IPS-18c (cell line): ENCODE measurements around the gene BCAT1.

Experiments
- H3K4me3 ChIP-seq: 2 replicates; pipeline ENCODE4 v1.7.0; 2013; ENCODE audit warnings: low read depth, mild to moderate bottlenecking, low read length, moderate library complexity; ENCODE audit not compliant: insufficient read depth
- H3K9me3 ChIP-seq: one replicate; pipeline ENCODE4 v1.6.1; 2013; ENCODE audit warnings: mild to moderate bottlenecking, low read length, moderate library complexity; ENCODE audit not compliant: control insufficient read depth, insufficient read depth

Gene BCAT1

GRCh38 chr12:24776861-24777260 lies 172.0 kb downstream of the BCAT1 start:
- no peak overlapping the region for H3K4me3 ChIP-seq
- no peaks in the 10 kb centered on the region for H3K9me3 ChIP-seq

DNA sequence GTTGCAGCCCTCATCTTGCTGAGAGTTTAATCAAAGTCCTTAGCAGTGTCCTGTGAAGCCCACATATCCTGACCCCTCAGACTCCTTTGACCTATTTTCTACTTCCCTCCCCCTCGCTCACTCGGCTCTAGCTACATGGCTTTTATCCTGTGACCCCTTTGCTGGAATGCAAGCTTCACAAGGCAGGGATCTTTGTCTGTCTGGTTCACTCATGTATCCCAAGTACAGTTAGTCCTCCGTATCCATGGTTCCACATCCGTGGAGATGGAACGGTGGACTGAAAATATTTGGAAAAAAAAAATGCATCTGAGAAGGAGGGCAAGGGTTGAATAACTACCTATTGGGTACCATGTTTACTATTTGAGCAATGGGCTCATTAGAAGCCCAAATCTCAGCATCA lies 173.8 kb downstream of the BCAT1 start:
- Histone ChIP-seq H3K4me3 (no peak overlapping the region), H3K9me3 (no peaks in the 10 kb centered on the region)

GRCh38 chr12:24773996-24774395 lies 174.9 kb downstream of the BCAT1 start:
- Histone ChIP-seq H3K9me3 (no peaks in the 10 kb centered on the region), H3K4me3 (no peak overlapping the region)

GRCh38 chr12:24772813-24773212 lies 176.1 kb downstream of the BCAT1 start:
- H3K4me3 ChIP-seq: no peak overlapping the region
- no peaks in the 10 kb centered on the region for H3K9me3 ChIP-seq

DNA sequence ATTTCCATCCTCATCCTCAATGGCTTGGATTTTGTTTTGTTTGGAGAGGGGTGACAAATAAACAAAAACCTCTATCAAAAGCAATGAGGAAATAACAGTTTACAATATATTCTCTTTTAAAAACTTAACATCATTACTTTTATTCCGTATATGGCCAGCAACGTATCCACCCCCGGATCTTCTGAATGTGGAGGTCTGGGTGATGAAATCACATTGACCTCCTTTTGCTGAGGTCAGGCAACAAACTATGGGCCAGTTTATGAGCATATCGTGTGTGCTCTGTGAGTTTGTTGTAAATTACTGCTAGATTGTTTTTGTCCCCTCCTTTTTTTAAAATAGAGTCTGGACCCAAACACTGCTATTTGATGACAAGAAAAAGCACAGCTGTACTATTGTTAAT lies 178.1 kb downstream of the BCAT1 start:
- H3K4me3 ChIP-seq: no peak overlapping the region
- H3K9me3 ChIP-seq: no peaks in the 10 kb centered on the region

GRCh38 chr12:24770334-24770733 lies 178.6 kb downstream of the BCAT1 start:
- Histone ChIP-seq H3K9me3 (no peaks in the 10 kb centered on the region), H3K4me3 (no peak overlapping the region)

- Histone ChIP-seq H3K4me3 (no peak overlapping the region), H3K9me3 (no peaks in the 10 kb centered on the region)
Observed at GRCh38 chr12:24769682-24770081, 179.2 kb downstream of the BCAT1 start.

DNA sequence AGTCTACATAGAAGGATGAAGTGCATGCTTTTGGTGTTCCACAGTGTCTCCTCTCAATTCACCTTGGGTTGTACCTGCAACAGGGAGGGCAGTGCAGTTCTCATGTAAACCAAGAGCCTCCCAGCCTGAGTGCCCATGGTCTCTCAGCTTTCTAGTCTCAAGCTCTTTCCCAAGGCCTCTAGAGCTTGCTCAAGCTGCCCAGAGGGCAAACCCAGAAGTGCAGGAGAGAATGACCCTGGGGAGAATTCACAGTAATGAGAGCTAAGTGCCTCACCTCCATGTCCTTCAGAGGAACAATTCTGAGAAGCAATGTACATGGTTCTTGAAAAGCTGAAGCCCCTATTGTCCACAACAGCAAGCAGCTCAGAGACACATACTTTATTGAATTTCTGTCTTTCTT lies 180.5 kb downstream of the BCAT1 start:
- no peaks in the 10 kb centered on the region for H3K9me3 ChIP-seq
- no peak overlapping the region for H3K4me3 ChIP-seq

- Histone ChIP-seq H3K4me3 (no peak overlapping the region), H3K9me3 (no peaks in the 10 kb centered on the region)
Observed at GRCh38 chr12:24767016-24767415, 181.9 kb downstream of the BCAT1 start.

- no peaks in the 10 kb centered on the region for H3K9me3 ChIP-seq
- no peak overlapping the region for H3K4me3 ChIP-seq
Observed at GRCh38 chr12:24764712-24765111, 184.2 kb downstream of the BCAT1 start.

GRCh38 chr12:24760606-24761378 lies 188.1 kb downstream of the BCAT1 start:
- H3K4me3 ChIP-seq: no peak overlapping the region
- H3K9me3 ChIP-seq: no peaks in the 10 kb centered on the region

DNA sequence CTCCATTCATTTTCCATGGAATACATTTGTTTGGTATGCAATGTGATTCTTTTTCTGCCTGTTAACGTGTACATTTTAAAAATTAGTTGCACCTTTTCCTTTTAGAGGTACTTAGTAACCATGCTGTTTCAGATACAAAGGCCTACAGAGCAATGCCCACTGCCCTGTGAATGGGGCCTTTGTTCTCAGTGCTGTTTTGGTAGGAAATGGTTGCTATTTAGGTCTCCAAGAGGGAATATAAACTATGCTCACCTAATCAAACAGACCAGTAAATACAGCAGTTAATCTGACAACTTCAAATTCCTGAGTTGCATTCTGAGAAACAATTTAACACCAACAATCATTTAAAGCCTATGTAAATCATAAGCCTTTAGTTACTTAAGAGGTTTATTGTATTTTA lies 188.7 kb downstream of the BCAT1 start:
- H3K9me3 ChIP-seq: no peaks in the 10 kb centered on the region
- H3K4me3 ChIP-seq: no peak overlapping the region
